ENCODE measurements around the gene ZNF75A.

DNA sequence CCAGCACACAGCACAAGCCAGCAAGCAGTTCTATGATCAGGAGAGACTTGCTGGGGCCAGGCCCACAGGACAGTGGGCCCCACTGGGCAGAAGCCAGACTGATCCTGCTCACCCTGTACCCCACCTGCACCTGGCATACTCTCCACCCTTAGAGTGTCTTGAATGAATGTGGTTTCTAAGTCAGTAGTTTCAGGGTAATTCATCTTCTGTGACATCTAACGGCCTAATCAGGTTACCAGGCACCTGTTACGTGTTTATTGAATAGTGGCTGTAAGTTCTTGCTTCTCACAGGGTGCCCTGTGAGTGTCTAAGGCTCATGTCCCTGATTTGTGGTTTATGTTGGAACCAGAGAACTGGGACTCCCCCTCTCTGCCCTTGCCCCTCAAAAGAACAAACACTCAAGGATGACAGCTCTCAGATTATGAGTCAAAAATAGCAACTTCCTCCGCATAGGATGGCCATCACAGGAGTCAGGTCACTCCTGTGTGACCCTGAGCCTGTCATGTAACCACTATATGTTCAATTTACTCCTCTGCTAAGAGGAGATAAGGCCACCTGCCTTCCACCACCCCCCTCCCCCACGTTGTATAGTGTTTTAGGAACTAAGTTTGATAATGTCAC, 43.4 kb downstream of the ZNF75A start:
- TF ChIP-seq CTCF (IDR thresholded peaks at IDR 0.05) (no peak), POLR2AphosphoS5 (IDR thresholded peaks at IDR 0.05; ENCODE audit: low read depth, low read length) (no peak)

All from Panc1 (cell line).